Stomach (tissue), 4 donors: ENCODE data around the gene ITIH4.

Experiments used
- EP300 ChIP-seq: sonication (generic); formaldehyde crosslinking; IDR thresholded peaks from one replicate; pipeline ENCODE4 v1.6.1; 2017; ENCODE audit warnings: antibody characterized with exemption
- POLR2A ChIP-seq, 4 donors: fragments of 450-650 bp; IDR thresholded peaks; one replicate each; pipeline ENCODE4 v1.6.1; 2016; ENCODE audit warnings: antibody characterized with exemption in 4 of 4, control low read depth in 2 of 4, mild to moderate bottlenecking in 1 of 4, moderate library complexity in 1 of 4
- TF ChIP-seq, protein P1 (sequence below), 7 experiments: fragments of 450-650 bp in 4 of 7; fragments of 200-600 bp in 3 of 7; sonication (generic) in 3 of 7; IDR thresholded peaks; one replicate each; pipeline ENCODE4 v1.5.1; 2016 to 2019; ENCODE audit warnings: antibody characterized with exemption in 7 of 7, control low read depth in 2 of 7, mild to moderate bottlenecking in 1 of 7

DNA sequence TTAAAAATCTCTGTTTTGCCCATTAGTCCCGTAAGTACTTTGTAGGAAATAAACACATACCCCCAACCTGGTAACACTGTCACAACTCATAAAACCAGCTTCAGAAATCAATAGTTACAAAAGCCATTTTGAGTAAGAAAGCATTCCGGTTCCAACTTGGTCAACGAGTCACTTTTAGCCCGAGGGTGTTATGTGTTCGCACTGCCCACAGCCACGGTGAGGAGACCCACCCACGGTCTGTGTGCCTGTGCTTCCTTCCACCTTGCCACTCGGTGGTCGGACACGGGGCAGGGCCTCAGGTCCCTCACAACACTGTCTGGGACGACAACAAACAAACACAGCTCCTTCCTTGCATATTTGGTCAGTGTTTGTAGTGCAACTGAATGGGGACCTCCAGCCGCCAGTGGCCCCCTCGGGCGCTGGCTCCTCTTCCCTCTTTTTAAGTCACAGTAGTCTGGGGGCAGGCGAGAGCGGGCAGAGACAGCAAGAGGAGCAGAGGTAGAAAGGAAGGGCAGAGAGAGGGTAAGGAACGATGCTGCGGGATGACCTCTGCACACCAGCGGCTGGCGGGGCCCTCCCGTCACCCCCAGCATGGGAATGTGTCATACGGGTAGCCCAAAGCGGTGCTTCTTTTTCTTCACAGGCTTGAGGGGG lies 9.5 kb upstream of the ITIH4 start:
- no peak for TF ChIP-seq POLR2A (IDR thresholded peaks at IDR 0.05)
- TF ChIP-seq, protein P1, sequence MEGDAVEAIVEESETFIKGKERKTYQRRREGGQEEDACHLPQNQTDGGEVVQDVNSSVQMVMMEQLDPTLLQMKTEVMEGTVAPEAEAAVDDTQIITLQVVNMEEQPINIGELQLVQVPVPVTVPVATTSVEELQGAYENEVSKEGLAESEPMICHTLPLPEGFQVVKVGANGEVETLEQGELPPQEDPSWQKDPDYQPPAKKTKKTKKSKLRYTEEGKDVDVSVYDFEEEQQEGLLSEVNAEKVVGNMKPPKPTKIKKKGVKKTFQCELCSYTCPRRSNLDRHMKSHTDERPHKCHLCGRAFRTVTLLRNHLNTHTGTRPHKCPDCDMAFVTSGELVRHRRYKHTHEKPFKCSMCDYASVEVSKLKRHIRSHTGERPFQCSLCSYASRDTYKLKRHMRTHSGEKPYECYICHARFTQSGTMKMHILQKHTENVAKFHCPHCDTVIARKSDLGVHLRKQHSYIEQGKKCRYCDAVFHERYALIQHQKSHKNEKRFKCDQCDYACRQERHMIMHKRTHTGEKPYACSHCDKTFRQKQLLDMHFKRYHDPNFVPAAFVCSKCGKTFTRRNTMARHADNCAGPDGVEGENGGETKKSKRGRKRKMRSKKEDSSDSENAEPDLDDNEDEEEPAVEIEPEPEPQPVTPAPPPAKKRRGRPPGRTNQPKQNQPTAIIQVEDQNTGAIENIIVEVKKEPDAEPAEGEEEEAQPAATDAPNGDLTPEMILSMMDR (IDR thresholded peaks at IDR 0.05), result no peak
- TF ChIP-seq EP300, result no peak
